Measurements from ENCODE around the gene NRG4. TPM values are rescaled to one million over a fixed set of nuclear protein-coding genes. Genes with fewer than 3 reads are reported as not detected.
"Not testable (repeated sequence)": the region's sequence is repeated elsewhere in the genome, so short reads cannot be mapped to it uniquely, and the experiment has no call there.

NRG4 gene
- total RNA-seq, 1 donor from 2014 or later = not detected

- DNase-seq (ENCODE audit: low read depth) = no peak
- TF ChIP-seq CTCF (conservative IDR thresholded peaks at IDR 0.05; ENCODE audit: low read depth, low read length) = no peak
- H3K4me3 ChIP-seq (ENCODE audit: low read depth, low read length) = no peak overlapping the region
Measured at GRCh38 chr15:75994220-75994619, 18.0 kb downstream of the NRG4 start.

GRCh38 chr15:75992897-75993296 is 19.3 kb downstream of the NRG4 start:
- DNase-seq (ENCODE audit: low read depth) = no peak
- H3K4me3 ChIP-seq (ENCODE audit: low read depth, low read length) = no peak overlapping the region
- no peak for TF ChIP-seq CTCF (conservative IDR thresholded peaks at IDR 0.05; ENCODE audit: low read depth, low read length)

GRCh38 chr15:75989875-75990274 is 22.3 kb downstream of the NRG4 start:
- DNase-seq (ENCODE audit: low read depth) = no peak
- TF ChIP-seq CTCF (conservative IDR thresholded peaks at IDR 0.05; ENCODE audit: low read depth, low read length) = no peak
- no peak overlapping the region for H3K4me3 ChIP-seq (ENCODE audit: low read depth, low read length)

- no peak for TF ChIP-seq CTCF (conservative IDR thresholded peaks at IDR 0.05; ENCODE audit: low read depth, low read length)
- DNase-seq (ENCODE audit: low read depth) = no peak
- H3K4me3 ChIP-seq (ENCODE audit: low read depth, low read length) = no peak overlapping the region
Measured at GRCh38 chr15:75989045-75989444, 23.2 kb downstream of the NRG4 start.

GRCh38 chr15:75985971-75986370 is 26.3 kb downstream of the NRG4 start:
- DNase-seq (ENCODE audit: low read depth) = no peak
- TF ChIP-seq CTCF (conservative IDR thresholded peaks at IDR 0.05; ENCODE audit: low read depth, low read length) = no peak
- no peak overlapping the region for H3K4me3 ChIP-seq (ENCODE audit: low read depth, low read length)

- H3K4me3 ChIP-seq (ENCODE audit: low read depth, low read length); DNase-seq (ENCODE audit: low read depth): not testable (repeated sequence)
Measured at GRCh38 chr15:75984706-75985105, 27.5 kb downstream of the NRG4 start.

GRCh38 chr15:75982468-75982867 is 29.8 kb downstream of the NRG4 start:
- no peak for TF ChIP-seq CTCF (conservative IDR thresholded peaks at IDR 0.05; ENCODE audit: low read depth, low read length)
- DNase-seq (ENCODE audit: low read depth) = no peak
- no peak overlapping the region for H3K4me3 ChIP-seq (ENCODE audit: low read depth, low read length)
